ENCODE results near the gene APBB2. TPM values are rescaled to one million over a fixed set of nuclear protein-coding genes. Genes with fewer than 3 reads are reported as not detected.

APBB2 gene
- total and polyA plus RNA-seq, 10 of the 15 experiments (the other 5 are each of a cell fraction or from before 2014, with no cell fraction given), result 2.7 to 24.6 (median 19.0) TPM

DNA sequence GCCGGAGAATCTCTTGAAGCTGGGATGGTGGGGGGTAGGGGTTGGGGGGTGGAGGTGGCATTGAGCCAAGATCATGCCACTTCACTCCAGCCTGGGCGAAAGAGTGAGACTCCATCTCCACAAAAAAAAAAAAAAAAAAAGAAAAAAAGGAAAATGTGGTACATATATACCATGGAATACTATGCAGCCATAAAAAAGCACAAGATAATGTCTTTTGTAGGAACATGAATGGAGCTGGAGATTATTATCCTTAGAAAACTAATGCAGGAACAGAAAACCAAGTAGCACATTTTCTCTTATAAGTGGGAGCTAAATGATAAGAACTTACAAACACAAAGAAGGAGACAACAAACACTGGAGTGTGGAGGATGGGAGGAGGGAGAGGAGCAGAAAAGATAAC lies 188.5 kb downstream of the APBB2 start (continued):
- TF ChIP-seq, protein P1, sequence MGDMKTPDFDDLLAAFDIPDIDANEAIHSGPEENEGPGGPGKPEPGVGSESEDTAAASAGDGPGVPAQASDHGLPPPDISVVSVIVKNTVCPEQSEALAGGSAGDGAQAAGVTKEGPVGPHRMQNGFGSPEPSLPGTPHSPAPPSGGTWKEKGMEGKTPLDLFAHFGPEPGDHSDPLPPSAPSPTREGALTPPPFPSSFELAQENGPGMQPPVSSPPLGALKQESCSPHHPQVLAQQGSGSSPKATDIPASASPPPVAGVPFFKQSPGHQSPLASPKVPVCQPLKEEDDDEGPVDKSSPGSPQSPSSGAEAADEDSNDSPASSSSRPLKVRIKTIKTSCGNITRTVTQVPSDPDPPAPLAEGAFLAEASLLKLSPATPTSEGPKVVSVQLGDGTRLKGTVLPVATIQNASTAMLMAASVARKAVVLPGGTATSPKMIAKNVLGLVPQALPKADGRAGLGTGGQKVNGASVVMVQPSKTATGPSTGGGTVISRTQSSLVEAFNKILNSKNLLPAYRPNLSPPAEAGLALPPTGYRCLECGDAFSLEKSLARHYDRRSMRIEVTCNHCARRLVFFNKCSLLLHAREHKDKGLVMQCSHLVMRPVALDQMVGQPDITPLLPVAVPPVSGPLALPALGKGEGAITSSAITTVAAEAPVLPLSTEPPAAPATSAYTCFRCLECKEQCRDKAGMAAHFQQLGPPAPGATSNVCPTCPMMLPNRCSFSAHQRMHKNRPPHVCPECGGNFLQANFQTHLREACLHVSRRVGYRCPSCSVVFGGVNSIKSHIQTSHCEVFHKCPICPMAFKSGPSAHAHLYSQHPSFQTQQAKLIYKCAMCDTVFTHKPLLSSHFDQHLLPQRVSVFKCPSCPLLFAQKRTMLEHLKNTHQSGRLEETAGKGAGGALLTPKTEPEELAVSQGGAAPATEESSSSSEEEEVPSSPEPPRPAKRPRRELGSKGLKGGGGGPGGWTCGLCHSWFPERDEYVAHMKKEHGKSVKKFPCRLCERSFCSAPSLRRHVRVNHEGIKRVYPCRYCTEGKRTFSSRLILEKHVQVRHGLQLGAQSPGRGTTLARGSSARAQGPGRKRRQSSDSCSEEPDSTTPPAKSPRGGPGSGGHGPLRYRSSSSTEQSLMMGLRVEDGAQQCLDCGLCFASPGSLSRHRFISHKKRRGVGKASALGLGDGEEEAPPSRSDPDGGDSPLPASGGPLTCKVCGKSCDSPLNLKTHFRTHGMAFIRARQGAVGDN (IDR thresholded peaks at IDR 0.05), result no peak
- TF ChIP-seq RFX5 (IDR thresholded peaks at IDR 0.05; ENCODE audit: low read depth, low read length) (no peak), TCF3 (IDR thresholded peaks at IDR 0.05; ENCODE audit: borderline replicate concordance, insufficient read depth, low read depth, low read length) (no peak), HDGF (IDR thresholded peaks at IDR 0.05) (no peak), POLR2AphosphoS2 (IDR thresholded peaks at IDR 0.05; ENCODE audit: low read depth, low read length) (no peak), HDAC6 (IDR thresholded peaks at IDR 0.05; ENCODE audit: unreplicated experiment) (no peak), WRNIP1 (IDR thresholded peaks at IDR 0.05; ENCODE audit: borderline replicate concordance, low read depth, low read length) (no peak)

DNA sequence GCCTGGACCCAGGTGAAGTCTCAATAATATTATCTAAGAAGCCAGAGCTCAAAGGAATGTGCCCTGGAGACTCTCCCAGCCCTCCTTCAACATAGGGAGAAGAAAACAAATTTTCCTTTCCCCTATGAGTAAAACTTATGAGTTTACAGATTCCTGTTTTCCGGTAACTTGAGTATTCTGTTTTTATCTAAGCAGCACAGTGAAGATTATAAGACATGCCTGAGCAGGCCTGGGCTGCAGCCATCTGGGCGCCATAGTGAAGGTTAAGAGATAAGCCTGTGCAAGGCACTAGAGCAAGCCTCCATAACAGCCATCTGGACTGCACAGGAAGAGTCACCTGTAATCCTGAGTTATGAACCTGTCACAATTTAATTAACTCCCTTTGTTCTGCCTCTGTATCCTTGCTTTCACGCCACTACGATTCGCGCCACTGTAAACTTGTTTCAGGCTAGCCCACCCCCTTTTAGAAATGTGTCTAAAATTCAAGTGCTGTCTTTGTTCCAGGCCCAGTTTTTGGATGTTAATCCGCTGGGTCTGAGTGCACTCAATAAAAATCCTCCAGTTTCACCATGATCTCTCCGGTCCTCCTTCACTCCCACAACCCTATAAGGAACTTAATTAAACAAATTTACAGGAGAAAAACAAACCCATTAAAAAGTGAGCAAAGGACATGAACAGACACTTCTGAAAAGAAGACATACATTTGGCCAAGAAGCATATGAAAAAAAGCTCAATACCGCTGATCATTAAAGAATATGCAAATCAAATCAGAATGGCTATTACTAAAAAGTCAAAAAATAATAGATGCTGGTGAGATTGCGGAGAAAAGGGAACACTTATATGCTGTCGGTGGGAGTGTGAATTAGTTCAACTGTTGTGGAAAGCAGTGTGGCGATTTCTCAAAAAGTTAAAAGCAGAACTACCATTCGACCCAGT lies 189.5 kb downstream of the APBB2 start:
- Histone ChIP-seq H3K4me2 (ENCODE audit: control insufficient read depth, insufficient read depth) (no peak overlapping the region), H3K79me2 (ENCODE audit: control insufficient read depth, insufficient read depth, low read length) (no peaks in the 10 kb centered on the region), H3K9me3 (replicated peaks; ENCODE audit: control insufficient read depth, insufficient read depth, low read length) (peaks cover 22% of the 10 kb centered on the region), H2AFZ (ENCODE audit: control insufficient read depth, low read depth, low read length) (no peak overlapping the region), H3K27ac (ENCODE audit: control insufficient read depth, insufficient read depth) (no peak overlapping the region), H4K20me1 (ENCODE audit: control insufficient read depth, insufficient read depth) (no peaks in the 10 kb centered on the region), H3K9ac (ENCODE audit: control insufficient read depth, insufficient read depth, low read length) (no peak overlapping the region), H3K36me3 (ENCODE audit: control insufficient read depth in 2 of 2, insufficient read depth in 2 of 2, low read length in 1 of 2) (no peaks in the 10 kb centered on the region), H3K4me1 (ENCODE audit: control insufficient read depth, insufficient read depth, low read length) (no peaks in the 10 kb centered on the region), H3K4me3 (no peak overlapping the region), H3K27me3 (replicated peaks in 1 of 2; ENCODE audit: control insufficient read depth in 2 of 2, insufficient read depth in 2 of 2, low read length in 1 of 2) (no peaks in the 10 kb centered on the region)
- CTCF ChIA-PET, result no interaction called here
- no peak for ATAC-seq
- DNase-seq (ENCODE audit: low read depth, low spot score), result no peak
- FAIRE-seq, result no peak
- POLR2A ChIA-PET, result no interaction called here
- RAD21 ChIA-PET (ENCODE audit: unreplicated experiment), result no interaction called here
- intact Hi-C loops (cut with micrococcal nuclease; ENCODE audit: unreplicated experiment), result no loop called here
- in situ Hi-C loops (cut with MboI), result loop anchor here (10.0 kb wide), 1 partner anchor 60 kb away; no protein-coding TSS in a partner anchor
- 84% methylated on average over 13 of the region's 13 CpGs for WGBS (ENCODE audit: insufficient coverage, insufficient replicate concordance, low lambda C conversion rate, missing lambda C conversion rate)
- SMC1A ChIA-PET (ENCODE audit: uncharacterized antibody, unreplicated experiment), result interaction anchor here (0.8 kb wide), 1 partner anchor 44 kb away, joined by 3 read pairs; no protein-coding TSS in a partner anchor
- no TSS peak for BruUV-seq (replicated peaks)
- TF ChIP-seq, protein P2, sequence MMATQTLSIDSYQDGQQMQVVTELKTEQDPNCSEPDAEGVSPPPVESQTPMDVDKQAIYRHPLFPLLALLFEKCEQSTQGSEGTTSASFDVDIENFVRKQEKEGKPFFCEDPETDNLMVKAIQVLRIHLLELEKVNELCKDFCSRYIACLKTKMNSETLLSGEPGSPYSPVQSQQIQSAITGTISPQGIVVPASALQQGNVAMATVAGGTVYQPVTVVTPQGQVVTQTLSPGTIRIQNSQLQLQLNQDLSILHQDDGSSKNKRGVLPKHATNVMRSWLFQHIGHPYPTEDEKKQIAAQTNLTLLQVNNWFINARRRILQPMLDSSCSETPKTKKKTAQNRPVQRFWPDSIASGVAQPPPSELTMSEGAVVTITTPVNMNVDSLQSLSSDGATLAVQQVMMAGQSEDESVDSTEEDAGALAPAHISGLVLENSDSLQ (IDR thresholded peaks at IDR 0.05), result no peak
- TF ChIP-seq RCOR1 (conservative IDR thresholded peaks at IDR 0.05; ENCODE audit: low read depth, low read length) (no peak), CBX3 (IDR thresholded peaks at IDR 0.05; ENCODE audit: borderline replicate concordance, low read depth) (peak; percentile 96; the same call in 1 of the 2 replicates)
- TF ChIP-seq, protein P3, sequence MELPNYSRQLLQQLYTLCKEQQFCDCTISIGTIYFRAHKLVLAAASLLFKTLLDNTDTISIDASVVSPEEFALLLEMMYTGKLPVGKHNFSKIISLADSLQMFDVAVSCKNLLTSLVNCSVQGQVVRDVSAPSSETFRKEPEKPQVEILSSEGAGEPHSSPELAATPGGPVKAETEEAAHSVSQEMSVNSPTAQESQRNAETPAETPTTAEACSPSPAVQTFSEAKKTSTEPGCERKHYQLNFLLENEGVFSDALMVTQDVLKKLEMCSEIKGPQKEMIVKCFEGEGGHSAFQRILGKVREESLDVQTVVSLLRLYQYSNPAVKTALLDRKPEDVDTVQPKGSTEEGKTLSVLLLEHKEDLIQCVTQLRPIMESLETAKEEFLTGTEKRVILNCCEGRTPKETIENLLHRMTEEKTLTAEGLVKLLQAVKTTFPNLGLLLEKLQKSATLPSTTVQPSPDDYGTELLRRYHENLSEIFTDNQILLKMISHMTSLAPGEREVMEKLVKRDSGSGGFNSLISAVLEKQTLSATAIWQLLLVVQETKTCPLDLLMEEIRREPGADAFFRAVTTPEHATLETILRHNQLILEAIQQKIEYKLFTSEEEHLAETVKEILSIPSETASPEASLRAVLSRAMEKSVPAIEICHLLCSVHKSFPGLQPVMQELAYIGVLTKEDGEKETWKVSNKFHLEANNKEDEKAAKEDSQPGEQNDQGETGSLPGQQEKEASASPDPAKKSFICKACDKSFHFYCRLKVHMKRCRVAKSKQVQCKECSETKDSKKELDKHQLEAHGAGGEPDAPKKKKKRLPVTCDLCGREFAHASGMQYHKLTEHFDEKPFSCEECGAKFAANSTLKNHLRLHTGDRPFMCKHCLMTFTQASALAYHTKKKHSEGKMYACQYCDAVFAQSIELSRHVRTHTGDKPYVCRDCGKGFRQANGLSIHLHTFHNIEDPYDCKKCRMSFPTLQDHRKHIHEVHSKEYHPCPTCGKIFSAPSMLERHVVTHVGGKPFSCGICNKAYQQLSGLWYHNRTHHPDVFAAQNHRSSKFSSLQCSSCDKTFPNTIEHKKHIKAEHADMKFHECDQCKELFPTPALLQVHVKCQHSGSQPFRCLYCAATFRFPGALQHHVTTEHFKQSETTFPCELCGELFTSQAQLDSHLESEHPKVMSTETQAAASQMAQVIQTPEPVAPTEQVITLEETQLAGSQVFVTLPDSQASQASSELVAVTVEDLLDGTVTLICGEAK (IDR thresholded peaks at IDR 0.05; ENCODE audit: borderline replicate concordance), result no peak
